LHCN-M2 (cell line): ENCODE results near the gene HELB. TPM values are rescaled to one million over a fixed set of nuclear protein-coding genes. Genes with fewer than 3 reads are reported as not detected.

Experiments used
- DNase-seq: peaks from one replicate; pipeline ENCODE4 v3.0.0-alpha.2; 2012; ENCODE audit warnings: low read depth
- total RNA-seq: library from RNA; depleted of rRNA; stranded (reverse); fragments of >200 nt; gene quantifications from 2 replicates; pipeline ENCODE4 v1.2.3, GENCODE V29; 2014; rRNA removed

The HELB gene
- total RNA-seq, 1 experiment from 2014 or later: 2.0 TPM

DNA sequence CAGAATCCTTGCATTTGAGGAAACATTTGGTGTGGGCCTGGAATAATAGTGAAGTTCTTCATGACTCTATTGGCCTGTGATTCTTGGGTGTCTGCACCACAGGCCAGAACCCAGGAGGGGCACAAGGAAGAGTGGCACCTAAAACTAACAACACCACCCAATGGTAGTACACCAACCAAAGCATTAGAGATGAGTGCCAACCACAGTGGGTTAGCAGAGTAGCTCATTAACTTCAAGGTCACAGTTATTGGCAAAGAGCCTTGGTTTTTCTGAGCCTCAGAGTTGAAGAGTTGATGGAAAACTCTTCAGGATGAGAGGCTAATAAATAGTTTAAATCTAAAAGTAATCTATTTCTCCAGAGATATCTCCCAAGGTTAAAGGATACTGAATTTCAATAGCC lies 57.0 kb downstream of the HELB start:
- no peak for DNase-seq

DNA sequence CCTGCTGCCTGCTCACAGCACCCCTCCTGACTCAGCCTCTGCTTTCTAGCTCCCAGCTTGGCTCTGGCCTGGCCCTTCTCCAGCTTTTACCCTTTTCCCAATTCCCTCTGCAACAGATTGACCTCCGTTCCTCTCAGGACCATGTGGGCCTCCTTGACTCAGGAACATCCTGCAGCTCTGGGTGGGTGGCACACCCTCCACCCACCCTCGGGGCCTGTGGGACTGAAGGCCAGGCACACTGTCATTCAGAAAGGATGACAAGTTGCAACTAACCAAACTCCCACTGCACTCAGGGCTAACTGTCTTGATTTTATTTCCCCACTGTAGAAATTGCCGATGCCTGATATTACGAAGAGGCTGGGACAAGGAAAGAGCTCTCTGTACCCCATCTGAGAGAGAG lies 59.4 kb downstream of the HELB start:
- DNase-seq: no peak

DNA sequence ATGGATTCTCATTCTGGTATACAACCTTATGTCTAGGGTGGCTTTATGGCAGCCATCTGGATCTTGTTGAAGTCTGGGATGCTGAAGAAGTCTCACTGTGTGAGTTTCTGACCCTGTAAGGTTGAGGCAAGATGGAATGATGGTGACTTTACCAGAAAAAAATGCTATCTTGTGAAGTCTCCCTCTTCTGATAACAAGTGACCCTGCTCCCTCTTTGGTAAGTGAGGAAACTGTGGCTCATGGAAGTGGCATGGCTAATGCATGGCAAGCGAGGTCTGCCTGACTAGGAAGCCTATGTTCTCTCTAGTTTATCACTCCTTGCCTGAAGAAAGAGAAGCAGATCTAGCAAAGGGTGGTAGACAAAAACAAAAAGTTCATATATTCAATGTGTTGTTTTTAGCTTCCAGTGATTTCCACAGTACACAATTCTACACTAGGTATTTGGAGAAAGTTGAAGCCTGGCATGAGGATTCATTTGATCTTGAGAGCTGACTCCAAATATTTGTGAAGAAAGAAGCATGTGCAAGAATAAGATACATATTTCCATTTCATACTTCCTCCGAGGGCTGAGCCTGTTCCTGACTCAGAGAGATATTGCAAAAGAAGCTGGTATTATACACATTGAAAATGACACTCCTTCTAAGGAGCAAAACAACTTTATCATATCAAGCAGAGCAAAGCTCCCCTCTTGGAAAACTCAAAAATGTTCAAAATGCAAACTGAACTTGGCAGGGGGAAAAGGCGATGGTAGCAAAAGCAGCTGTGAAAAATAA lies 63.6 kb downstream of the HELB start:
- no peak for DNase-seq

DNA sequence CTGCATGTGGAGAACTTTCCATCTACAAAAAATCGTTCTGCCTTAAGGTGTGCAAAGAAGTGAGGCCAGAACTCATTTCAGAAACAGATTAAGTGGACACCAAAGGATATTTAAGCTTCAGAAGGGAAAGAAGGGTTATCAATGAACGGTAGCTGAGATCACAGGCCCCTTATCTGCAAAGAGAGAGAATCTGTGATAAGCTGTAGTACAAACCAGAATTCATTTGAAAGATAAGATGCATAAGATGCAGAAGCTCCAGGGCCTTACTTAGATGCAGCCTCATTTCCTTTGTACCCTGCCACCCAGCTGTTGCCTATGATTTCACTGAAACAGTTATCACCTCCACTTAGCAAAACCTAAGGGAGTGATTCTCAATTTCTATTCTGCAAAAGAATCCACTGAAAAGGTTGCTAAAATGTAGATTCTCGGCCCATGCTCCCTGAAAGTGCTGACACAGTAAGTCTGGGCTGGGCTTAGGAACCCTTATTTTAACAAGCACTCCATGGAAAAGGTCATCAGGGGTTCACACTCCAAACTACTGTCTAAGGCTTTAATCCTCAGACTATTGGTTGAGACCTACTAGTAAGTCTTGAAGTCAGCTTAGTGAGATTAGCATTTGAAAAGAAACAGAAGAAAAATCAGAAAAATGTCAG lies 64.8 kb downstream of the HELB start:
- no peak for DNase-seq

DNA sequence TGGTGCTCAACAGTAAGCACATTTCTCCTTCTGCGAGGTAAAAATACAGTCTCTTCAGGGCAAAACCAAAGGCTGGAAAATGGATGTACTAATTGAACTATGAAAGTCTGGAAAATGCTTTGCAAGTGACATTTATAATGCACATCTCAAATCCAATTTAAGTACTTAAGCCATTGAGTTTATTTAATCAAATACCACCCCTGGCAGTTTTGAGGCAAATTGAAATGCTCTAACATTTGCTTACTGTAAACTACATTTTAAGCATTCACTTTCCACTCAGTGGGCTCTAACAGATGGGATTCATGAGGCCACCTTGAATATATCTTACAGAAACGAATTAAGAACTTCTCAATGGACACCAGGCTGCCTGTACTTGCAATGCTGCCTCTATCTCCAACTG lies 69.7 kb downstream of the HELB start:
- no peak for DNase-seq

DNA sequence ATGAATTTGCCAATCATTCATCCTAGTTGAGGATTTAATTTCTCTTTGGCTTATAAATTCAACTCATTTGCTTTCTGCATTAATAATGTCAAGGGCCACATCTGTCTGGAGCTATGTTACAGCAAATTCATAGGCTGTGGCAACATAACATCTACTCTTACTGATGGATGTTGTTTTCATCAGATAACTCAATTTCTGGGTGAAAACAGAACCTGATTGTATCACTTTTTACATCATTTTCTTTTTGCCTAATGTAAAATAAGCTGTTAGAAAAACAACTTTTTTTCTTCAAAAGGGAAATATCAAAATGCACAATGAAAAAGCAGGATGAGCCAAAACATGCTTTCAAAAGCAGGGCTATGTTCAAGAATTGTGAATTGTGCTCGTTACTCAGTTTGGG lies 73.3 kb downstream of the HELB start:
- no peak for DNase-seq

DNA sequence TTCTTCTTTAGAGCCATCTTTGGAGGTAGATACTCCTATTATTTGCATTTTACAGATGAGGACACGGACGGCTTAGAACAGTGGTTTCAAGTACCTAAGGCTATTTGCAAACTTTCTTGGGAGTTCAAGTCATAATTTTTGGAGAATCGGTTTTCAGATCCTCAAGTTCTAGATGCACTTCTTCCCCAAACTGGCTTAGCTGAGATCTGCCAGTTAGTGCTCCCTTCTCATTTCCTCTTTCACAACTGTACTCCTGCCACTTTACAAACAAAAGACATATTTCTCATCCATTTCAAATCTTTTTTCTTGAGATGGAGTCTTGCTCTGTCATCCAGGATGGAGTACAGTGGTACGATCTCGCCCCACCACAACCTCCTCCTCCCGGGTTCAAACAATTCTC lies 77.3 kb downstream of the HELB start:
- DNase-seq: no peak

DNA sequence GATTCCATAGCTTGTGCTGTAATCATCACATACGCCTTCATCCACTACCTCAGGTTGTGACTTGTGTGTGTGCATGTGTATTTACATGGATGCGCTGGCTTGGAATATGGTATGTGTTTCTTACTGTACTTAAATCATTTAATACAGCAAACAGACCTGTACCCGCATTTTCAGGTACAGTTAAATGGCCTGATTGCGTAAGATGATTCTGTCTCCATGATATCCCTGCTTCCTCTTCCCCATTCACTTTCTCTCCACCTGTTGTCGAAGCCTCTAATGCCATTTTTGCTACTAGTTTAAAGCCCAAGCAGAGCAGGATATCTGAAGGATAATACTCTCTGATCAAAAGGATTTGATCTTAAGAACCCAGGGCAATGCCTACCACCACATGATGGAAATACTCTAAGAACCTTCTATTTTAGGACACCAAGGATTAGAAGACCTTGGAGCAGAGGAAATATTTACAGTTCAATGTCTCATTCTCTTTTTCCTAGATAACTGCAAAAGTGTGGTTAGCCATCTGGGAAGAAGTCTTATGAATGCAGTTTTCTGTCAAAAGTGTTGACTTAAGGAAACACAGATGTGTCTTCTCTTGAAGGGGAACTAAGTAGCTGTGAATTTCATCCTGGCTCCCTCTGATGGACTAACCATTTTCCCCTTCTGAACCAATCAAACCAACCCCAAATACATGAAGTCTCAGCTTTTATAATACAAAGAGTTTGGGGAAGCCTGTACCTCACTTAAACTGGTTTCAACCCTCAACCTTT lies 78.7 kb downstream of the HELB start:
- no peak for DNase-seq

DNA sequence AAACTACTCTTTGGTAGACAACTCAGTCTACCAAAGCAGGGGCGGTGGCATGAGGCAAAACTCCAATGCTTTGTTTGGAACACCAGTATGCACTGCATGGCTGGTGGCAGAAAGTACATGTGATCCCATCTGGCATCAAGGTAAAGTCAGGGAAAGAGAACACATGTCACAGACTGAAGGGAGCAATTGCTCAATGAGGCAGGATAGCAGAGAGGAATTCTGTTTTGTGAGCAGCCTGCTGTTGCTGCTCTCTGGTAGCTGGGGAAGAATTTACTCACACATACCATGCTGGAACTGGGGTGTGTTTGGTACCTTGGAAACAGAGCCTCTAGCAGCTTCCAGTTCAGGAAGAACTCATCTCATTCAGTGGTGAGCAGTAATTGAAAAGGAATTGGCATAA lies 84.8 kb downstream of the HELB start:
- DNase-seq: no peak

Other genes starting within 250 kb of the HELB start
- 21.7 and 23.4 TPM in 2 replicates for gene LLPH, start 171.7 kb upstream of the HELB start, total RNA-seq
- 109 and 132 TPM in 2 replicates for gene TMBIM4, start 132.5 kb upstream of the HELB start, total RNA-seq
- gene IRAK3, start 113.3 kb upstream of the HELB start, total RNA-seq: 0.63 and 1.3 TPM in 2 replicates